Trophoblast cell (in vitro differentiated cells and primary cell): ENCODE measurements around the gene PACS1.

ENCODE experiments used
- DNase-seq, 2 donors: peaks; one replicate each; pipeline ENCODE4 v3.0.0-alpha.2; 2016
- H2AFZ ChIP-seq: 2 replicates; pipeline ENCODE4 v1.6.1; 2013; ENCODE audit warnings: low read length, moderate library complexity, mild to moderate bottlenecking; ENCODE audit not compliant: insufficient read depth, poor library complexity
- H2AK5ac ChIP-seq: 2 replicates; pipeline ENCODE4 v1.6.1; 2013; ENCODE audit warnings: mild to moderate bottlenecking, low read length
- H2BK120ac ChIP-seq: 2 replicates; pipeline ENCODE4 v1.6.1; 2013; ENCODE audit warnings: low read length, mild to moderate bottlenecking, moderate library complexity; ENCODE audit not compliant: insufficient read depth, poor library complexity
- H2BK12ac ChIP-seq: 2 replicates; pipeline ENCODE4 v1.6.1; 2013; ENCODE audit warnings: mild to moderate bottlenecking, low read length, moderate library complexity
- H2BK5ac ChIP-seq: 2 replicates; pipeline ENCODE4 v1.6.1; 2013; ENCODE audit warnings: low read length, low read depth, moderate library complexity, mild to moderate bottlenecking; ENCODE audit not compliant: poor library complexity
- H3K14ac ChIP-seq: 2 replicates; pipeline ENCODE4 v1.6.1; 2013; ENCODE audit warnings: mild to moderate bottlenecking, low read length
- H3K18ac ChIP-seq: 2 replicates; pipeline ENCODE4 v1.6.1; 2013; ENCODE audit warnings: mild to moderate bottlenecking, low read length
- H3K23ac ChIP-seq: 2 replicates; pipeline ENCODE4 v1.6.1; 2013; ENCODE audit warnings: low read length
- H3K27ac ChIP-seq: 2 replicates; pipeline ENCODE4 v1.5.1; 2013; ENCODE audit warnings: low read depth, mild to moderate bottlenecking, inconsistent platforms, low read length, moderate library complexity
- H3K27me3 ChIP-seq: 2 replicates; pipeline ENCODE4 v1.6.1; 2013; ENCODE audit warnings: inconsistent platforms, mild to moderate bottlenecking, low read length, moderate library complexity; ENCODE audit not compliant: insufficient read depth
- H3K36me3 ChIP-seq, 2 experiments: 1 replicate in 1 of 2; 2 replicates in 1 of 2; pipeline ENCODE4 v1.6.1; 2013; ENCODE audit warnings: low read length in 2 of 2, mild to moderate bottlenecking in 2 of 2, moderate library complexity in 1 of 2; ENCODE audit not compliant: insufficient read depth in 2 of 2, control insufficient read depth in 1 of 2
- H3K4ac ChIP-seq: 2 replicates; pipeline ENCODE4 v1.6.1; 2013; ENCODE audit warnings: low read depth, mild to moderate bottlenecking, low read length, moderate library complexity
- H3K4me1 ChIP-seq, 2 experiments: 1 replicate in 1 of 2; 2 replicates in 1 of 2; pipeline ENCODE4 v1.6.1; 2013; ENCODE audit warnings: low read length in 2 of 2, mild to moderate bottlenecking in 2 of 2, moderate library complexity in 1 of 2; ENCODE audit not compliant: insufficient read depth in 2 of 2, control insufficient read depth in 1 of 2
- H3K4me2 ChIP-seq: 2 replicates; pipeline ENCODE4 v1.6.1; 2013; ENCODE audit warnings: inconsistent platforms, mild to moderate bottlenecking, low read length, moderate library complexity
- H3K4me3 ChIP-seq: 2 replicates; pipeline ENCODE4 v1.5.1; 2013; ENCODE audit warnings: mild to moderate bottlenecking, low read depth, low read length, inconsistent platforms
- H3K79me1 ChIP-seq: one replicate; pipeline ENCODE4 v1.6.1; 2013; ENCODE audit warnings: low read length
- H3K79me2 ChIP-seq: 2 replicates; pipeline ENCODE4 v1.6.1; 2013; ENCODE audit warnings: low read length, mild to moderate bottlenecking; ENCODE audit not compliant: control insufficient read depth, insufficient read depth, poor library complexity
- H3K9ac ChIP-seq: 2 replicates; pipeline ENCODE4 v1.6.1; 2013; ENCODE audit warnings: mild to moderate bottlenecking, low read length
- H3K9me3 ChIP-seq: 2 replicates; pipeline ENCODE4 v1.6.1; 2013; ENCODE audit warnings: low read depth, mild to moderate bottlenecking, control low read depth, inconsistent platforms, low read length; ENCODE audit not compliant: insufficient read depth
- H4K12ac ChIP-seq: 2 replicates; pipeline ENCODE4 v1.6.1; 2013; ENCODE audit warnings: low read depth, mild to moderate bottlenecking, low read length, moderate library complexity
- H4K8ac ChIP-seq: 2 replicates; pipeline ENCODE4 v1.6.1; 2013; ENCODE audit warnings: low read depth, mild to moderate bottlenecking, low read length, moderate library complexity
- H4K91ac ChIP-seq: one replicate; pipeline ENCODE4 v1.6.1; 2013; ENCODE audit warnings: low read depth, mild to moderate bottlenecking, low read length, moderate library complexity
- WGBS: extraction: QIAGEN DNeasy Blood & Tissue Kit; methylation state at CpG from one replicate; pipeline ENCODE4 v1.1.7; 2013; ENCODE audit warnings: missing lambda C conversion rate; ENCODE audit not compliant: insufficient read length, insufficient coverage; ENCODE audit errors: extremely low coverage; 5-methylcytosine and 5-hydroxymethylcytosine counted together

PACS1 gene

GRCh38 chr11:66026017-66026529 is 44.0 kb upstream of the PACS1 start, which contains the start of gene CATSPER1:
Gene CATSPER1, minus strand, starts transcription at chr11:66026479. Its CDS starts 100 bp downstream, at chr11:66026379.
- Histone ChIP-seq H3K4ac (no peak within 1 kb of the TSS), H3K27me3 (no peaks in the 10 kb centered on the region), H3K27ac (no peak within 1 kb of the TSS), H4K12ac (no peak within 1 kb of the TSS), H3K9me3 (peaks cover 7% of the 10 kb centered on the region), H3K36me3 (no peaks in the 10 kb centered on the region), H2AK5ac (no peak within 1 kb of the TSS), H3K23ac (no peak within 1 kb of the TSS), H3K9ac (no peak within 1 kb of the TSS), H3K79me2 (no peaks in the 10 kb centered on the region), H3K18ac (no peak within 1 kb of the TSS), H3K4me1 (no peaks in the 10 kb centered on the region), H4K91ac (no peak within 1 kb of the TSS), H2BK12ac (no peak within 1 kb of the TSS), H4K8ac (no peak within 1 kb of the TSS), H3K4me3 (no peak within 1 kb of the TSS), H2BK5ac (no peak within 1 kb of the TSS), H3K4me2 (no peak within 1 kb of the TSS), H2BK120ac (no peak within 1 kb of the TSS), H3K79me1 (no peaks in the 10 kb centered on the region), H3K14ac (no peak within 1 kb of the TSS), H2AFZ (no peak within 1 kb of the TSS)
- no peak for DNase-seq
- WGBS = no CpG with 5 or more reads among the region's 18 CpGs

DNA sequence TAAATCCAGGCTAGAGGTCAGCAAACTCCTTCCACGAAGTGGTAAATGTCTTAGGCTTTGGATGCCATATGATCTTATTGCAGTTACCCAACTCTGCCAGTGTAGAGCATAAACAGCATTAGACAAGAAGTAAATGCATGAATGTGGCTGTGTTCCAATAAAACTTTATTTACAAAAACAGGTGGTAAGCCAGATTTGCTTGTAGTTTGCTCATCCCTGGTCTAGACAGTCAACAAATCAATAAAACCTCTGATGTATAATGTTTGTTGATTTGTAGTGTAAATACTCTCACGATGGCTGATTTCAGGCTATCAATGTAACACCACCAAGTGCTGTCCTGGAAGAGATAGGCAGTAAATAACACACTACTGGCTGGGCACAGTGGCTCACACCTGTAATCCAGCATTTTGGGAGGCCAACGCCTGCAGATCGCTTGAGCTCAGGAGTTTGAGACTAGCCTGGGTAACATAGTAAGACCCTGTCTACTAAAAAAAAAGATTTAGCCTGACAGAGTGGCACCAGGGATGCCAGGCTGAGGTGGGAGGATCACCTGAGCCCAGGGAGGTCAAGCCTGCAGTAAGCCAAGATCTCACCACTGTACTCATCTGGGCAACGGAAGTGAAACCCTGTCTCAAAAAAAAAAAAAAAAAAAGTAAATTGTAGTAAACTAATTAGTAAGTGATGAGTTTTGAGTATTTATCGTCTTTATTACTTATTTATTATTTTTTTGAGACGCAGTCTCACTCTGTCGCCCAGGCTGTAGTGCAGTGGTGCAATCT is 36.9 kb upstream of the PACS1 start:
- no CpG with 5 or more reads among the region's 8 CpGs for WGBS
- peaks cover 11% of the 10 kb centered on the region for H3K9me3 ChIP-seq
- no peaks in the 10 kb centered on the region for H3K36me3 ChIP-seq
- H3K79me2 ChIP-seq = no peaks in the 10 kb centered on the region
- no peak overlapping the region for H3K4me2 ChIP-seq
- no peak for DNase-seq
- no peak overlapping the region for H3K4me3 ChIP-seq
- H3K9ac ChIP-seq = no peak overlapping the region
- no peaks in the 10 kb centered on the region for H3K4me1 ChIP-seq
- H2AK5ac ChIP-seq = no peak overlapping the region
- H2BK12ac ChIP-seq = no peak overlapping the region
- no peaks in the 10 kb centered on the region for H3K79me1 ChIP-seq
- no peak overlapping the region for H3K4ac ChIP-seq
- H3K18ac ChIP-seq = no peak overlapping the region
- H2AFZ ChIP-seq = no peak overlapping the region
- no peak overlapping the region for H3K23ac ChIP-seq
- no peak overlapping the region for H3K14ac ChIP-seq
- no peak overlapping the region for H4K12ac ChIP-seq
- H4K8ac ChIP-seq = no peak overlapping the region
- no peak overlapping the region for H2BK5ac ChIP-seq
- H3K27me3 ChIP-seq = no peaks in the 10 kb centered on the region
- H3K27ac ChIP-seq = no peak overlapping the region
- no peak overlapping the region for H4K91ac ChIP-seq
- no peak overlapping the region for H2BK120ac ChIP-seq

GRCh38 chr11:66035653-66036333 is 34.3 kb upstream of the PACS1 start:
- H3K9ac ChIP-seq = no peak overlapping the region
- H3K18ac ChIP-seq = no peak overlapping the region
- no peak overlapping the region for H4K8ac ChIP-seq
- no peak overlapping the region for H2BK120ac ChIP-seq
- peaks cover 11% of the 10 kb centered on the region for H3K9me3 ChIP-seq
- no peaks in the 10 kb centered on the region for H3K79me1 ChIP-seq
- H4K12ac ChIP-seq = no peak overlapping the region
- H2AK5ac ChIP-seq = no peak overlapping the region
- H3K36me3 ChIP-seq = no peaks in the 10 kb centered on the region
- H3K4me2 ChIP-seq = no peak overlapping the region
- no peak for DNase-seq
- H2BK12ac ChIP-seq = no peak overlapping the region
- WGBS = no CpG with 5 or more reads among the region's 9 CpGs
- no peaks in the 10 kb centered on the region for H3K27me3 ChIP-seq
- H3K79me2 ChIP-seq = no peaks in the 10 kb centered on the region
- H3K27ac ChIP-seq = no peak overlapping the region
- no peak overlapping the region for H3K4me3 ChIP-seq
- H2AFZ ChIP-seq = no peak overlapping the region
- H3K23ac ChIP-seq = no peak overlapping the region
- no peaks in the 10 kb centered on the region for H3K4me1 ChIP-seq
- H3K14ac ChIP-seq = no peak overlapping the region
- H4K91ac ChIP-seq = no peak overlapping the region
- no peak overlapping the region for H3K4ac ChIP-seq
- H2BK5ac ChIP-seq = no peak overlapping the region

DNA sequence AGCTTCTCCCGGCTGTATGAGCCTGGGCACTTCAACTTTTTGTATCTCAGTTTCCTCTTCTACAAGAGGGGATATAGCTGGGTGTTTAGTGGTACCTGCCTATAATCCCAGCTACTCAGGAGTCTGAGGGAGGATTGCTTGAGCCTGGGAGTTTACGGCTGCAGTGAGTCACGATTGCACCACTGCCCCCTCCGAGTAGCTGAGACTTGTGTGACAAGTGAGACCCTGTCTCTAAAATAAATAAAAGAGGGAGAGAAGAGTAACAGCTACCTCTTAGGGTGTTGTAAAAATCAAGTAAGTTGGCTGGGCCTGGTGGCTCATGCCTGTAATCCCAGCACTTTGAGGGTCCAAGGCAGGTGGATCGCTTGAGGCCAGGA is 33.8 kb upstream of the PACS1 start:
- H2BK12ac ChIP-seq = no peak overlapping the region
- H3K23ac ChIP-seq = no peak overlapping the region
- no peak overlapping the region for H4K12ac ChIP-seq
- no peak for DNase-seq
- no peaks in the 10 kb centered on the region for H3K36me3 ChIP-seq
- peaks cover 11% of the 10 kb centered on the region for H3K9me3 ChIP-seq
- no peak overlapping the region for H3K9ac ChIP-seq
- H2AK5ac ChIP-seq = no peak overlapping the region
- H2BK120ac ChIP-seq = no peak overlapping the region
- H3K4me3 ChIP-seq = no peak overlapping the region
- no CpG with 5 or more reads among the region's 5 CpGs for WGBS
- no peak overlapping the region for H4K8ac ChIP-seq
- no peaks in the 10 kb centered on the region for H3K27me3 ChIP-seq
- no peak overlapping the region for H4K91ac ChIP-seq
- no peak overlapping the region for H2BK5ac ChIP-seq
- H3K79me1 ChIP-seq = no peaks in the 10 kb centered on the region
- no peak overlapping the region for H2AFZ ChIP-seq
- no peak overlapping the region for H3K18ac ChIP-seq
- no peak overlapping the region for H3K4me2 ChIP-seq
- no peak overlapping the region for H3K27ac ChIP-seq
- no peak overlapping the region for H3K14ac ChIP-seq
- H3K79me2 ChIP-seq = no peaks in the 10 kb centered on the region
- H3K4me1 ChIP-seq = no peaks in the 10 kb centered on the region
- no peak overlapping the region for H3K4ac ChIP-seq
